GM03348 (cell line): ENCODE data around the gene NUDT14.

ENCODE experiments used
- DNase-seq: peaks from one replicate; pipeline ENCODE4 v3.0.0; 2012; ENCODE audit warnings: low spot score

The NUDT14 gene

DNA sequence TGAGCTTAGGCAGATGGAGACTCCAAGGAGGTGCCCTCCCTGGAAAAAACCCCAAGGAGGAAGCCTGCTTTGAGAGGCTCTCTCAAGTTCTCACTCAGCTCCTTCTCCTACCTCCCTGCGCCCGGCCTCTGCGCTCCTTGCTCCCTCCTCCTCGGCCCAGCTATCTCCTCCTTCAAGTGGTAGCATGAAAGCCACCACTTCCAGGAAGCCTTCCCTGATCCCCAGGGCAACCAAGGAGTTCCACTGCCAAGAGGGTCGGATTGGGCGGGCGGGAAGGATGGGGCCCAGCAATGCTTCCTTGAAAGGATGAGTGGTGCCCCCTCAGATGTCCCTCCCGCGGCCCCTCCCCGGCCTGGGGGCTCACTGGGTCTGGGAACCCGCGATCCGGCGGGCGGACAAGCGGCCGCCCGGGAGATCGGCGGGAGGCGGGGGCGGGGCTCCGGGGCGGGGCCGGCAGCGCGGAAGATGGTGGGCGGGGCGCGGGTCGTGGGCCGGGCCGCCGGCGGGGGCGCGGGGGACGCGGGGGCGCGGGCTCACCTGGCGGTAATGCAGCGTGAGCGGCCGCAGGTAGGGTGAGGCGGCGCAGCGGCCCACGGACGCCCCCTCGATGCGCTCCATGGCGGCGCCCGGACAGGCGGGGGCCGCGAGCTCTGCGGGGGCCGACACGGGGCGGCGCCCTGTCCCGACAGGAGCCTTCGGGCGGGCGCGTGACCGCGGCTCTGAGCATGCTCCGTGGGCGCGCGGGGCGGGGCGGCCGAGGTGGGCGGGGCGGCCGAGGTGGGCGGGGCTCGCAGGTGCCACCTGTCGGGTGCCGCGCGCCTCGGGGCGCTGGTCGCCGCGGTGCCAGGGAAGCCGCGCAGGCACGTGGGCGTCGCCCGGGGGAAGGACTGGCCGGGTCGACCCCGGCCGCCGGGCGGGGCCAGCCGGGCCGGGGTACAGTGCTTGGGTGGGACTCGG, at the start of gene NUDT14:
Gene NUDT14 (minus strand): TSS at position 721 of the 957 bp plus-strand sequence. CDS start 103 bp downstream, at position 618.
- DNase-seq, result peak; percentile 94

DNA sequence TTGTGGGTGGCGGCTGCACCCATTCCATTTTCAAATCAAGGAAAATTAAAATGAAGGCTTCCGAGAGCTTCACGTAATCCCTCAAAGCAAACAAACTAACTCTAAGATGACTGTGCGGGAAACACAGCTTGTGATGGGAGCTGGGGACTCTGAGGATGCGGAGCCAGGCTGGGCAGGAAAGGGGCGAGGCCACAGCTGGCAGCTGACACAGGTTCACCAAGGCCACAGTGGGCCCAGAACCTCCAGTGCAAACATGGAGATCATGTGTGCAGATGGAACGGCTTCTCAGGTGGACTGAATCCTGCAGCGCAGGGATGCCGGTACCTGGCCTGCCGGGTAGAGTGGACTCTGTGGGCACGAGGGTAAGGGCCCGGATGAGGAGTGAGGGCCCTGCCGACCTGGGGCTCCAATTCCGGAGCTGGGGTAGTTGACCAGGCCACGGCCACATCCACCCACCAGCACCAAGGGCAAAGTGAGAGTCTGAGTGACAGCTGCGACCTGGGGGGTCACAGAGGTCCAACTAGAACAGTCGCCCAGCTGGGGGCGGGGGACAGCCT, 48.1 kb upstream of the NUDT14 start:
- no peak for DNase-seq

DNA sequence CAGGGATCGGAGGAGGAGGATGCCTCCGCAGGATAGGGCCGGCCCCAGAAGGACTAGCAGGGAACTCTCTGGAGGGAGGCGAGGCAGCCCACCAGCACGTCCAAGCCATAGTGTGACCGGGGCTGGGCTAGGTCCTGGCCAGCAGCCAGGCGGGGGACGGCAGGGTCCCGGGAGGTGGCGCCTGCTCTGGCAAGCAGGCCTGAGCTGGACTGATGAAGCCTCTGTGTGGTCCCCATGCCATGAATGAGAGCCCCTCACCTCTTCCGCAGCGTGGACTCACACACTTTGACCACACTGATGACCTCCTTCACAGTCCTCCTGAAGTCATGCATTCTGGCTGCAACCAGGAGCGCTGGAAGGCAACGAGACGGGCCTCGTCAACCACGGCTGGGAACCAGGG, 47.5 kb upstream of the NUDT14 start:
- no peak for DNase-seq

DNA sequence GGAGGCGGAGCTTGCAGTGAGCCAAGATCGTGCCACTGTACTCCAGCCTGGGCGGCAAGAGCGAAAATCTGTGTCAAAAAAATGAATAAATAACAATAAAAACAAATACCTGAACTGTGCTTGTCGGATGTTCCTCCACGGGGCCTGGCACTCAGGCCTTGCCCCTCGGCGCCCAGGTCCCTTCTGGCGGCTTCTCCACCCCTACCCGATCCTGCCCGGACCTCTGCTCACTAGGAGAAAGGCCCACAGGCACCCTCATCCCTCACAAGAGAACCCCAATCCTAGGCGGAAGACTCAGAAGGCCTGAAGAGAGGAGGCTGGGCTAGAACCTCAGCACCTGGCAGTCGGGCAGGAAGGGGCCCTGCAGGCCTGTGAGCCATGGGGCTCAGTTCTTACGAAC, 46.2 kb upstream of the NUDT14 start:
- DNase-seq, result no peak

- no peak for DNase-seq
These were observed 45.1 kb upstream of the NUDT14 start for GRCh38 chr14:105226198-105226597.

GRCh38 chr14:105224845-105225570, 43.9 kb upstream of the NUDT14 start:
- DNase-seq, result no peak

GRCh38 chr14:105223770-105224544, 42.8 kb upstream of the NUDT14 start:
- no peak for DNase-seq

DNA sequence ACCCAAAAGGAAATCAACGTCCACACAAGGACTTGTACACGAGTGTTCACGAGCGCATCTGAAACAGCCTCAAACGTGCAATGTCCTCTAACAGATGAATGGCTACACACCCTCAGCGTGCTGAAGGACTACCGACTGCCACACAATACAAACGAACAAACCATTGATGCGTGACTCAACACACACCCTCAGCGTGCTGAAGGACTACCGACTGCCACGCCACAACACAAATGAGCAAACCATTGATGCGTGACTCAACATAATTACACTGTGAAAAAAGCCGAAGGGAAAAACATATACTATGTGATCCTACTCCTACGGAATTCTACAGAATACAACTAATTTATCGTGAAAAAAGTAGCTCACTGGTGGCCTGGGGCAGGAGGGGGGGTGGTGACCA, 42.1 kb upstream of the NUDT14 start:
- DNase-seq, result no peak

DNA sequence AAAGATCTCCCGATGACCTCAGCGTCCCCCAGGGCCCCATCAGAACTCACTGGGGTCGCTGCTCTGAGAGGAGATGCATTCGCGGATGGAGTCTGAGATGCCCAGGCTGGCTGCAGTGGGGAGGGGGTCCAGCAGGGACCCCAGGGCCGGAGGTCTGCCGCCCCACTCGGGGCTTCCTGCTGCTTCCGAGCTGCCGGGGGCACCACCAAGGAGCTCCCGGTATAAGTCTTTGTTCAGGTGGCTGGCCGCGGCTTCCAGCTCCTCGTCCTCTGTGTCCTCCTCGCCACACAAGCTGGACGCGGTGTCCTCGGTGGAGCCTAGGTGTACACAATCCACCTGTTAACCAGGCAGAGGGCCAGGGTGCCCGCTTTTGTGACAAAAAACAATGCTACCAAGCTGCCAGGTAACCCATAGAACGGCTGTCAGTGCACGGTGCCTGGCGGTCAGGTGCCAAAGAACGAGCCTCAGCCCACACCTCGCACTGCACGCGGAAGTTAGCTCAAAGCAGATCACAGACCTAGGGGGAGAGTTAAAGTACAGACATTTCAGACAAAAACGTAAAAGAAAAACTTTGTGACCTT, 40.6 kb upstream of the NUDT14 start:
- DNase-seq, result no peak

DNA sequence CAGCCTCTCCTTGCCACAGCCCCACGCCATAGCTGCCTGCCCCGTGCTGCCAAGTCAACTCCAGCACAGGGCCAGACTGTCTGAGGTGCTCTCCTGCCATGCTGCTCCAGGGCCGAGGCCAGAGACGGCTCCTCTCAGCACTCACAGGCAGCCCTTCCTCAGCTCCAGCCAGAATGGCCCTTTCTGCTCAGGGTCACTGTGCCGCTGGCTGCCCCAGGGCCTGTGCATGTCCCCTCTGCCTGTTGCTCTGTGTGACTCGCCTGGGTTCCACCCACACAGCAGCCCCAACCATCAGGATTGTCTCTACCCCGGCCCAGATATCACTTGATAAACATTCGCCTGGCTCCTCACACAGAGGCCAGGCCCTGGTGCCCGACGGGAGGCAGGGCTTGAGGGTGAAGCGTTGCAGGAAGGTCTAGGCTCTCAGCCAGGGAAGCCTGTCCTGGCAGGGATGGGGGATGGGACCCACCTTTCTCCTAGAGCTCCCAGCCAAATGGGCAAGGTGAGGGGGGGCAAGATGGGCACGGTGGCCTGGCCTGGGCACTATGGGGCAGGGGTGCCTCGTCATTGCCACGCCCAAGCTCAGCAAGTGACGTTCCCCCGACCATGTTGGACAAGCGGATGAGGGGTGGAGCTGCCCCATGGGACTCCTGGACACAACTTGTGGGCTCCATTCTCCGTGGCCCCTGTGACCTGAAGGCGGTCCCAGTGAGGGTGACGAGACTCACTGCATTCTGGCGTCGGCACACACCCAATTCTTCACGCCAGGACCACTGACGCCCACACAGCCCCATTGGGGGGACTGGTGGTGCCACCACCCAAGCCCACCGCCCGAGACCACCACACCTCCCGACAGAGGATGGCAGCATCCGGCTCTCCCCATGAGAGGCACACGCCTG, 39.8 kb upstream of the NUDT14 start:
- DNase-seq, result no peak

- DNase-seq, result no peak
These were observed 38.6 kb upstream of the NUDT14 start for GRCh38 chr14:105219753-105220152.

- no peak for DNase-seq
These were observed 38.0 kb upstream of the NUDT14 start for GRCh38 chr14:105219043-105219612.

DNA sequence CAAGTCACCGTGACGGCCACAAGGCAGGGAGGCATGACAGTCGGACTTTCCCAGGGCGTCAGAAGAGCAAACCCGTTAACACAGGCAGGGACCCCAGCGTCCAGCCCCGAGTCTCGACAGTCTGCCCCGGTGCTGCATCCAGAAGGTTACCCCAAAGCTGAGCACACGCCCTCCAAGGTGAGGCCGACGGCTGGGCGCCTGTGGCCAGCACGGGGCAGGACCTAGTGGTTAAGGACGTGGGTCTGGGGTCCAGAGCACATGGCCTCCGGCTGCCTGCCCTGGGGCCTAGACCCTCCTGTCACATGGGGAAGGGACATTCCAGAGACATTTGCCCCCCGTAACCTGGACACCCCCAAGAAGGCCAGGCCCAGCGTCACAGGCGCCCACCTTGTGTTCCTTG, 37.5 kb upstream of the NUDT14 start:
- DNase-seq, result no peak

- DNase-seq, result no peak
These were observed 36.7 kb upstream of the NUDT14 start for GRCh38 chr14:105217774-105218173.

- no peak for DNase-seq
These were observed 35.6 kb upstream of the NUDT14 start for GRCh38 chr14:105216490-105217247.

- no peak for DNase-seq
These were observed 34.5 kb upstream of the NUDT14 start for GRCh38 chr14:105215602-105216001.

DNA sequence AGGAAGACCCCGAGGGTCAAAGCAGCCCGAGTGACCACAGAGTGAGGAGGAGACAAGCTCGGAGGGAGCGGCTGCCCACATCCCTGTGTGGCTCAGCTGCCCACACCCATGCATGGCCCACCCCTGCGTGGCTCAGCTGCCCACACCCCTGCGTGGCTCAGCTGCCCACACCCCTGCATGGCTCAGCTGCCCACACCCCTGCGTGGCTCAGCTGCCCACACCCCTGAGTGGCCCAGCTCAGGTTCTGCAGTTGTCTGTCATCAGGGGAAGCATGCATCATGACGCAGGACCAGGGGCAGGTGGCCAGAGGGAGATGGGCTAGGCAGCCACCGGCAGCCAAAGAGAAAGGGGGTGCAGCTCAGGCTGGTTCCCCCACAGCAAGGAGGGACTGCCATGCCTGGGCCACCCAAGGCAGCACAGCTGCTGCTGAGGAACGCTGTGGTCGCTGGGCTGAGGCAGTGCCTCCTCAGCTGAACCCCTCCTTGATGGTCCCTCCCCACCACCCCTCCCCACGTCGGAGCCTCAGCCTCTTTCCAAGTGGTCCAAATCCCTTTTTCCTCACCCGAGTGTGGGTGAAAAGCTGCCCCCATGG, 33.3 kb upstream of the NUDT14 start:
- DNase-seq, result no peak

- DNase-seq, result no peak
These were observed 32.2 kb upstream of the NUDT14 start for GRCh38 chr14:105213361-105213760.
